ENCODE results near the gene ACTA2.
"Not testable (repeated sequence)": the region's sequence is repeated elsewhere in the genome, so short reads cannot be mapped to it uniquely, and the experiment has no call there.

The ACTA2 gene

GRCh38 chr10:88949051-88949450, 3.5 kb downstream of the ACTA2 start:
- DNase-seq: no peak

GRCh38 chr10:88946965-88947590, 5.5 kb downstream of the ACTA2 start:
- no peak for DNase-seq

- DNase-seq: no peak
These were observed 6.4 kb downstream of the ACTA2 start for GRCh38 chr10:88946200-88946599.

- DNase-seq: no peak
These were observed 7.8 kb downstream of the ACTA2 start for GRCh38 chr10:88944813-88945212.

- no peak for DNase-seq
These were observed 8.8 kb downstream of the ACTA2 start for GRCh38 chr10:88943778-88944177.

- no peak for DNase-seq
These were observed 11.5 kb downstream of the ACTA2 start for GRCh38 chr10:88941026-88941425.

- no peak for DNase-seq
These were observed 13.6 kb downstream of the ACTA2 start for GRCh38 chr10:88938938-88939337.

GRCh38 chr10:88938039-88938438, 14.5 kb downstream of the ACTA2 start:
- no peak for DNase-seq

- no peak for DNase-seq
These were observed 15.9 kb downstream of the ACTA2 start for GRCh38 chr10:88936656-88937055.

- DNase-seq: peak; percentile 75
These were observed 17.5 kb downstream of the ACTA2 start for GRCh38 chr10:88934900-88935672.

GRCh38 chr10:88933564-88933963, 19.0 kb downstream of the ACTA2 start:
- no peak for DNase-seq

GRCh38 chr10:88932539-88933256, 19.9 kb downstream of the ACTA2 start:
- peak; percentile 69 for DNase-seq

- DNase-seq: not testable (repeated sequence)
These were observed 20.5 kb downstream of the ACTA2 start for GRCh38 chr10:88932029-88932428.

GRCh38 chr10:88931548-88931947, 21.0 kb downstream of the ACTA2 start:
- DNase-seq: no peak

GRCh38 chr10:88928254-88928653, 24.3 kb downstream of the ACTA2 start:
- DNase-seq: no peak

GRCh38 chr10:88927416-88927690, 25.2 kb downstream of the ACTA2 start:
- DNase-seq: no peak

- peak; percentile 15 for DNase-seq
These were observed 25.8 kb downstream of the ACTA2 start for GRCh38 chr10:88926566-88927415.

GRCh38 chr10:88923520-88923919, 29.1 kb downstream of the ACTA2 start:
- no peak for DNase-seq

GRCh38 chr10:88922041-88922440, 30.5 kb downstream of the ACTA2 start:
- no peak for DNase-seq

- no peak for DNase-seq
These were observed 31.5 kb downstream of the ACTA2 start for GRCh38 chr10:88920986-88921593.

GRCh38 chr10:88920198-88920597, 32.4 kb downstream of the ACTA2 start:
- DNase-seq: no peak

GRCh38 chr10:88919041-88919440, 33.5 kb downstream of the ACTA2 start:
- DNase-seq: no peak

Measured in RPMI8226 (cell line).